ENCODE data around the gene SENP1. TPM values are rescaled to one million over a fixed set of nuclear protein-coding genes. Genes with fewer than 3 reads are reported as not detected.

The SENP1 gene
- total RNA-seq = 32.8 and 36.7 TPM in 2 replicates

GRCh38 chr12:48105867-48106680, at the start of gene SENP1:
Gene SENP1 (minus strand): TSS chr12:48106079. CDS start chr12:48101472, 4,607 bp downstream.

GRCh38 chr12:48119078-48119833, 13.4 kb upstream of the SENP1 start, which contains the start of gene PFKM:
Gene PFKM (plus strand): TSS chr12:48119364. CDS start chr12:48122775, 3,411 bp downstream.

GRCh38 chr12:48004053-48004941, 101.6 kb downstream of the SENP1 start, which contains the start of gene COL2A1:
Gene COL2A1 (minus strand): TSS chr12:48004476. CDS start chr12:48004321, 155 bp downstream.

Small RNA genes within 50 kb of the gene (small RNA-seq; reads per million reads assigned to genes)
- gene MIR6505 (0.42 reads per million, percentile 6 among the genes with 10 or more reads in this experiment), gene RNU6-1203P (not detected)

Other genes starting within 250 kb of the SENP1 start
- 18.9 and 19.1 TPM in 2 replicates for gene VDR, start 201.1 kb downstream of the SENP1 start, total RNA-seq
- 79.4 and 89.9 TPM in 2 replicates for gene TMEM106C, start 142.5 kb downstream of the SENP1 start, total RNA-seq
- 3.2 and 3.5 TPM in 2 replicates for gene COL2A1, start 101.6 kb downstream of the SENP1 start, total RNA-seq
- gene PFKM, start 13.3 kb upstream of the SENP1 start, total RNA-seq = 57.3 and 65.9 TPM in 2 replicates
- 31.6 and 39.3 TPM in 2 replicates for gene ASB8, start 51.4 kb upstream of the SENP1 start, total RNA-seq
- gene CCDC184, start 77.6 kb upstream of the SENP1 start, total RNA-seq = 0.52 and 0.97 TPM in 2 replicates
- gene OR10AD1, start 97.2 kb upstream of the SENP1 start, total RNA-seq = not detected in 2 replicates
- gene ZNF641, start 244.8 kb upstream of the SENP1 start, total RNA-seq = 10.6 and 14.3 TPM in 2 replicates